ENCODE data around the gene DCUN1D1. TPM values are rescaled to one million over a fixed set of nuclear protein-coding genes. Genes with fewer than 3 reads are reported as not detected.

The DCUN1D1 gene
- total and polyA plus RNA-seq, 10 of the 15 experiments (the other 5 are each of a cell fraction or from before 2014, with no cell fraction given): 19.8 to 47.4 (median 30.8) TPM

DNA sequence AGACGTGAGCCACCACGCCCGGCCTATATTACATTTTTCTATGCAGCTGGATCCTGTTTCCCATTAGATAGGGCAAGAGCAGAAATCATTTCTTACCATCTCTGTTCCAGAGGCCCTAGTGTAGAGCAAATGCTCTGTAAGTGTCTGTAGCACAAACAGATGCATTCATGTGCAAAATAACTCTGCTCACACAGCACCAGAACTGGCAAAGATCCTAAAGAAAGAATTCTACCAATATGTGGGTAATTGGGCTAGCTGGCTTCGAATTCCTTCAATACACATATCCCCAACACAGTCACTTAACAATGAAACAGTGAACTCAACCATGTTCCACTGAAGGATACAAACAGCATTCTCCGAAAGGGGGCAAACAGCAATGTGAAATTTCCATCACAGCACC is 32.7 kb upstream of the DCUN1D1 start:
- Histone ChIP-seq H4K20me1 (ENCODE audit: control insufficient read depth, insufficient read depth) (no peaks in the 10 kb centered on the region), H3K4me1 (ENCODE audit: control insufficient read depth, insufficient read depth, low read length) (no peaks in the 10 kb centered on the region), H3K9ac (ENCODE audit: control insufficient read depth, insufficient read depth, low read length) (no peak overlapping the region), H3K27me3 (replicated peaks in 1 of 2; ENCODE audit: control insufficient read depth in 2 of 2, insufficient read depth in 2 of 2, low read length in 1 of 2) (no peaks in the 10 kb centered on the region), H3K27ac (ENCODE audit: control insufficient read depth, insufficient read depth) (no peak overlapping the region), H3K36me3 (ENCODE audit: control insufficient read depth in 2 of 2, insufficient read depth in 2 of 2, low read length in 1 of 2) (peaks cover 0 to 6% of the 10 kb centered on the region in 2 experiments), H2AFZ (ENCODE audit: control insufficient read depth, low read depth, low read length) (no peak overlapping the region), H3K9me3 (replicated peaks; ENCODE audit: control insufficient read depth, insufficient read depth, low read length) (no peaks in the 10 kb centered on the region), H3K4me3 (no peak overlapping the region), H3K79me2 (ENCODE audit: control insufficient read depth, insufficient read depth, low read length) (no peaks in the 10 kb centered on the region), H3K4me2 (ENCODE audit: control insufficient read depth, insufficient read depth) (no peak overlapping the region)
- BruUV-seq (replicated peaks): no TSS peak
- no peak for FAIRE-seq
- WGBS (ENCODE audit: insufficient coverage, insufficient replicate concordance, low lambda C conversion rate, missing lambda C conversion rate): 100% methylated on average over 5 of the region's 5 CpGs
- ATAC-seq: no peak
- RAD21 ChIA-PET (ENCODE audit: unreplicated experiment): no interaction called here
- intact Hi-C loops (cut with micrococcal nuclease; ENCODE audit: unreplicated experiment) (no loop called here), in situ Hi-C loops (cut with MboI) (no loop called here)
- POLR2A ChIA-PET: interaction anchor here (0.7 kb wide), 1 partner anchor 119 kb away, joined by 4 read pairs; no protein-coding TSS in a partner anchor
- TF ChIP-seq NR2C1 (IDR thresholded peaks at IDR 0.05): no peak
- TF ChIP-seq GABPA (IDR thresholded peaks at IDR 0.05; ENCODE audit: low read depth): no peak
- SMC1A ChIA-PET (ENCODE audit: uncharacterized antibody, unreplicated experiment): no interaction called here
- no peak for DNase-seq (ENCODE audit: low read depth, low spot score)
- CTCF ChIA-PET: no interaction called here

DNA sequence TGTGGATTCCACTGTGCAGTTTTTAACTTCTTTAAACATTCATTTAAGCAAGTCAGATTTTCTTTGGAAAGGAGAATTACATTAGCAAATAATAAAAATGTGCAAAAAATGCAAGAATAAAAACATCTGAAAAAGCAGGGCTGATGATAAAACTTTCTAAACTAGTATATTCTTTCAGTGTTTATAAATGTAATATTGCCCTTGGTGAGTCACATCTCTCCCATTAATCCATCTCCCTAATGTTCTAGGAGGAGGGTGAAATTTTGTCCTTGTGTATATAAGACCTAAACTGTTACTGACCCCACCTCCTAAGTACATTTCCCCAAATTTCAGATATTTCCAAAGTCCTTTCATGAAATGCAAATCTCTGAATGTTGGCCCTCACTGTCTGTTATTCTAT is 28.5 kb upstream of the DCUN1D1 start:
- ChIA-PET SMC1A (ENCODE audit: uncharacterized antibody, unreplicated experiment) (no interaction called here), RAD21 (ENCODE audit: unreplicated experiment) (no interaction called here), CTCF (no interaction called here), POLR2A (no interaction called here)
- no TSS peak for BruUV-seq (replicated peaks)
- Histone ChIP-seq H3K4me2 (ENCODE audit: control insufficient read depth, insufficient read depth) (no peak overlapping the region), H3K27me3 (replicated peaks in 1 of 2; ENCODE audit: control insufficient read depth in 2 of 2, insufficient read depth in 2 of 2, low read length in 1 of 2) (no peaks in the 10 kb centered on the region), H3K9me3 (replicated peaks; ENCODE audit: control insufficient read depth, insufficient read depth, low read length) (no peaks in the 10 kb centered on the region), H3K9ac (ENCODE audit: control insufficient read depth, insufficient read depth, low read length) (no peak overlapping the region), H3K4me1 (ENCODE audit: control insufficient read depth, insufficient read depth, low read length) (no peaks in the 10 kb centered on the region), H3K36me3 (ENCODE audit: control insufficient read depth in 2 of 2, insufficient read depth in 2 of 2, low read length in 1 of 2) (no peaks in the 10 kb centered on the region; a peak in 2 of 4 replicates), H2AFZ (ENCODE audit: control insufficient read depth, low read depth, low read length) (no peak overlapping the region), H3K79me2 (ENCODE audit: control insufficient read depth, insufficient read depth, low read length) (no peaks in the 10 kb centered on the region), H3K27ac (ENCODE audit: control insufficient read depth, insufficient read depth) (no peak overlapping the region), H4K20me1 (ENCODE audit: control insufficient read depth, insufficient read depth) (no peaks in the 10 kb centered on the region), H3K4me3 (no peak overlapping the region)
- FAIRE-seq: no peak
- DNase-seq (ENCODE audit: low read depth, low spot score): no peak
- in situ Hi-C loops (cut with MboI) (no loop called here), intact Hi-C loops (cut with micrococcal nuclease; ENCODE audit: unreplicated experiment) (no loop called here)
- no peak for ATAC-seq
- TF ChIP-seq, protein P1, sequence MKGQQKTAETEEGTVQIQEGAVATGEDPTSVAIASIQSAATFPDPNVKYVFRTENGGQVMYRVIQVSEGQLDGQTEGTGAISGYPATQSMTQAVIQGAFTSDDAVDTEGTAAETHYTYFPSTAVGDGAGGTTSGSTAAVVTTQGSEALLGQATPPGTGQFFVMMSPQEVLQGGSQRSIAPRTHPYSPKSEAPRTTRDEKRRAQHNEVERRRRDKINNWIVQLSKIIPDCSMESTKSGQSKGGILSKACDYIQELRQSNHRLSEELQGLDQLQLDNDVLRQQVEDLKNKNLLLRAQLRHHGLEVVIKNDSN (IDR thresholded peaks at IDR 0.05; ENCODE audit: borderline replicate concordance, extremely low read length, insufficient read depth, low read depth, low read length): no peak
- TF ChIP-seq RELA (IDR thresholded peaks at IDR 0.05; ENCODE audit: borderline replicate concordance, partially characterized antibody) (no peak), NFYB (IDR thresholded peaks at IDR 0.05; ENCODE audit: insufficient read depth, low read depth, low read length) (no peak), MYB (IDR thresholded peaks at IDR 0.05; ENCODE audit: borderline replicate concordance, low read depth, low read length) (no peak), ZBED1 (IDR thresholded peaks at IDR 0.05; ENCODE audit: borderline replicate concordance) (no peak)
- TF ChIP-seq, protein P2, sequence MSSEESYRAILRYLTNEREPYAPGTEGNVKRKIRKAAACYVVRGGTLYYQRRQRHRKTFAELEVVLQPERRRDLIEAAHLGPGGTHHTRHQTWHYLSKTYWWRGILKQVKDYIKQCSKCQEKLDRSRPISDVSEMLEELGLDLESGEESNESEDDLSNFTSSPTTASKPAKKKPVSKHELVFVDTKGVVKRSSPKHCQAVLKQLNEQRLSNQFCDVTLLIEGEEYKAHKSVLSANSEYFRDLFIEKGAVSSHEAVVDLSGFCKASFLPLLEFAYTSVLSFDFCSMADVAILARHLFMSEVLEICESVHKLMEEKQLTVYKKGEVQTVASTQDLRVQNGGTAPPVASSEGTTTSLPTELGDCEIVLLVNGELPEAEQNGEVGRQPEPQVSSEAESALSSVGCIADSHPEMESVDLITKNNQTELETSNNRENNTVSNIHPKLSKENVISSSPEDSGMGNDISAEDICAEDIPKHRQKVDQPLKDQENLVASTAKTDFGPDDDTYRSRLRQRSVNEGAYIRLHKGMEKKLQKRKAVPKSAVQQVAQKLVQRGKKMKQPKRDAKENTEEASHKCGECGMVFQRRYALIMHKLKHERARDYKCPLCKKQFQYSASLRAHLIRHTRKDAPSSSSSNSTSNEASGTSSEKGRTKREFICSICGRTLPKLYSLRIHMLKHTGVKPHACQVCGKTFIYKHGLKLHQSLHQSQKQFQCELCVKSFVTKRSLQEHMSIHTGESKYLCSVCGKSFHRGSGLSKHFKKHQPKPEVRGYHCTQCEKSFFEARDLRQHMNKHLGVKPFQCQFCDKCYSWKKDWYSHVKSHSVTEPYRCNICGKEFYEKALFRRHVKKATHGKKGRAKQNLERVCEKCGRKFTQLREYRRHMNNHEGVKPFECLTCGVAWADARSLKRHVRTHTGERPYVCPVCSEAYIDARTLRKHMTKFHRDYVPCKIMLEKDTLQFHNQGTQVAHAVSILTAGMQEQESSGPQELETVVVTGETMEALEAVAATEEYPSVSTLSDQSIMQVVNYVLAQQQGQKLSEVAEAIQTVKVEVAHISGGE (CRISPR knock-in tag; IDR thresholded peaks at IDR 0.05): no peak
- TF ChIP-seq, protein P3, sequence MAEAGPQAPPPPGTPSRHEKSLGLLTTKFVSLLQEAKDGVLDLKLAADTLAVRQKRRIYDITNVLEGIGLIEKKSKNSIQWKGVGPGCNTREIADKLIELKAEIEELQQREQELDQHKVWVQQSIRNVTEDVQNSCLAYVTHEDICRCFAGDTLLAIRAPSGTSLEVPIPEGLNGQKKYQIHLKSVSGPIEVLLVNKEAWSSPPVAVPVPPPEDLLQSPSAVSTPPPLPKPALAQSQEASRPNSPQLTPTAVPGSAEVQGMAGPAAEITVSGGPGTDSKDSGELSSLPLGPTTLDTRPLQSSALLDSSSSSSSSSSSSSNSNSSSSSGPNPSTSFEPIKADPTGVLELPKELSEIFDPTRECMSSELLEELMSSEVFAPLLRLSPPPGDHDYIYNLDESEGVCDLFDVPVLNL (IDR thresholded peaks at IDR 0.05; ENCODE audit: low read depth, low read length): no peak
